Measurements from ENCODE around the gene MPPED2. TPM values are rescaled to one million over a fixed set of nuclear protein-coding genes. Genes with fewer than 3 reads are reported as not detected.

Gene MPPED2
- total RNA-seq, 1 donor from 2014 or later, result 1.6 TPM

DNA sequence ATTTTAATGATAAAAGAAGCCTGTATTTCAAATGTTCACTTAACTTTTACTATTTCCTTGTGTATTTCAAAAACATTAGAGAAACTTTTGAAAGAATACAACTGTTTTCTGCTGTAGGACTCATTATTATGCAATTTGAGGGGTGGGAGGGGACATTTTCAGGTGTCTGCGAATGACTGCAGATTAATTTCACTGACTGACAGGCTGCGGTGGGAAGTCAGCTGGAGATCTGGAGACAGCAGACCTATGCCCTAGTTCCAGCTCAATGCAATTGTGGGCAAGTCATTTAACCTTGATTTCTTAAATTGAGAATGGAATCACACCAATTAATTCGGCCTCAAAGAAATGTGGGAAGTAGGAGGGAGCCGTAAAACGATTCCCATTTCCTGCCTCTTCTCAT, 134.5 kb downstream of the MPPED2 start:
- Histone ChIP-seq H3K9ac (ENCODE audit: low read length) (no peak overlapping the region), H3K79me2 (ENCODE audit: insufficient read depth, low read length) (no peaks in the 10 kb centered on the region), H3K4me1 (ENCODE audit: insufficient read depth, low read length) (no peaks in the 10 kb centered on the region), H3K4me3 (ENCODE audit: insufficient read depth, low read depth, low read length) (no peak overlapping the region), H3K27ac (ENCODE audit: low read depth, low read length) (no peak overlapping the region), H3K36me3 (ENCODE audit: insufficient read depth, low read length) (no peaks in the 10 kb centered on the region), H3K4me2 (ENCODE audit: low read length) (no peak overlapping the region), H3K27me3 (ENCODE audit: insufficient read depth, low read length) (no peaks in the 10 kb centered on the region), H4K20me1 (ENCODE audit: insufficient read depth, low read length) (no peaks in the 10 kb centered on the region), H2AFZ (ENCODE audit: low read depth, low read length) (no peak overlapping the region), H3K9me3 (ENCODE audit: insufficient read depth, low read depth, low read length) (no peaks in the 10 kb centered on the region)
- Mint-ChIP-seq H3K9me3 (ENCODE audit: unreplicated experiment) (peaks cover 3% of the 10 kb centered on the region), H3K4me1 (ENCODE audit: low read depth, unreplicated experiment) (peaks cover 9% of the 10 kb centered on the region), H3K27me3 (ENCODE audit: low read depth, unreplicated experiment) (peaks cover 2% of the 10 kb centered on the region), H3K36me3 (ENCODE audit: low read depth, unreplicated experiment) (no peaks in the 10 kb centered on the region), H3K4me3 (ENCODE audit: unreplicated experiment) (no peak overlapping the region), H3K27ac (ENCODE audit: unreplicated experiment) (no peak overlapping the region)
- DNase-seq (ENCODE audit: low read depth), result no peak
- TF ChIP-seq, protein P1, sequence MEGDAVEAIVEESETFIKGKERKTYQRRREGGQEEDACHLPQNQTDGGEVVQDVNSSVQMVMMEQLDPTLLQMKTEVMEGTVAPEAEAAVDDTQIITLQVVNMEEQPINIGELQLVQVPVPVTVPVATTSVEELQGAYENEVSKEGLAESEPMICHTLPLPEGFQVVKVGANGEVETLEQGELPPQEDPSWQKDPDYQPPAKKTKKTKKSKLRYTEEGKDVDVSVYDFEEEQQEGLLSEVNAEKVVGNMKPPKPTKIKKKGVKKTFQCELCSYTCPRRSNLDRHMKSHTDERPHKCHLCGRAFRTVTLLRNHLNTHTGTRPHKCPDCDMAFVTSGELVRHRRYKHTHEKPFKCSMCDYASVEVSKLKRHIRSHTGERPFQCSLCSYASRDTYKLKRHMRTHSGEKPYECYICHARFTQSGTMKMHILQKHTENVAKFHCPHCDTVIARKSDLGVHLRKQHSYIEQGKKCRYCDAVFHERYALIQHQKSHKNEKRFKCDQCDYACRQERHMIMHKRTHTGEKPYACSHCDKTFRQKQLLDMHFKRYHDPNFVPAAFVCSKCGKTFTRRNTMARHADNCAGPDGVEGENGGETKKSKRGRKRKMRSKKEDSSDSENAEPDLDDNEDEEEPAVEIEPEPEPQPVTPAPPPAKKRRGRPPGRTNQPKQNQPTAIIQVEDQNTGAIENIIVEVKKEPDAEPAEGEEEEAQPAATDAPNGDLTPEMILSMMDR (IDR thresholded peaks at IDR 0.05; ENCODE audit: insufficient read depth, low read depth, low read length), result no peak
- no peak for TF ChIP-seq EZH2 (IDR thresholded peaks at IDR 0.05; ENCODE audit: insufficient read depth, low read length)
- FAIRE-seq, result no peak

DNA sequence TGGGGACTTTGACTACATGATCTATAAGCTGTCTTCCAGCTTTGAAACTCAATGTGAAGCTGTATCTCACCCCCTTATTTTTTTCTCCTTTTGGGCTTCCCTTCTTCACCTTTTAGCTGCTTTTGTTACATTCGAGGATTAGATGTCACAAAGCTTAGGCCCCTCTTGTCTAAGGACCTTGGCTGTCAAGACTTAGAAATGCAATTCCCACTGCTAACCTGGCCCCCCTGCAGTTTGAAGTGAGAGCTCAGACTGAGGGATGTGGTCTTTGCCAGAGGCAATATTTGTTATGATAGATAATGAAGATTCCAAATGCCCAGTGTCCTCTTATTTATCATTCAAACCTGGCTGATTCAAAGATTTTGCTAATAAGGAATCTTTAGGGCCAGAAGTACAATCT, 135.0 kb downstream of the MPPED2 start:
- no peak overlapping the region for H3K27ac ChIP-seq (ENCODE audit: low read depth, low read length)
- no peaks in the 10 kb centered on the region for H3K9me3 ChIP-seq (ENCODE audit: insufficient read depth, low read depth, low read length)
- no peaks in the 10 kb centered on the region for H3K36me3 ChIP-seq (ENCODE audit: insufficient read depth, low read length)
- no peak overlapping the region for H3K4me3 Mint-ChIP-seq (ENCODE audit: unreplicated experiment)
- peaks cover 9% of the 10 kb centered on the region for H3K4me1 Mint-ChIP-seq (ENCODE audit: low read depth, unreplicated experiment)
- H3K9me3 Mint-ChIP-seq (ENCODE audit: unreplicated experiment), result peaks cover 3% of the 10 kb centered on the region
- H3K4me3 ChIP-seq (ENCODE audit: insufficient read depth, low read depth, low read length), result no peak overlapping the region
- FAIRE-seq (no peak), DNase-seq (ENCODE audit: low read depth) (no peak)
- no peaks in the 10 kb centered on the region for H3K36me3 Mint-ChIP-seq (ENCODE audit: low read depth, unreplicated experiment)
- H3K79me2 ChIP-seq (ENCODE audit: insufficient read depth, low read length), result no peaks in the 10 kb centered on the region
- H3K9ac ChIP-seq (ENCODE audit: low read length), result no peak overlapping the region
- H4K20me1 ChIP-seq (ENCODE audit: insufficient read depth, low read length), result no peaks in the 10 kb centered on the region
- no peaks in the 10 kb centered on the region for H3K4me1 ChIP-seq (ENCODE audit: insufficient read depth, low read length)
- peaks cover 2% of the 10 kb centered on the region for H3K27me3 Mint-ChIP-seq (ENCODE audit: low read depth, unreplicated experiment)
- H3K27me3 ChIP-seq (ENCODE audit: insufficient read depth, low read length), result no peaks in the 10 kb centered on the region
- H3K27ac Mint-ChIP-seq (ENCODE audit: unreplicated experiment), result no peak overlapping the region
- H3K4me2 ChIP-seq (ENCODE audit: low read length), result no peak overlapping the region
- no peak overlapping the region for H2AFZ ChIP-seq (ENCODE audit: low read depth, low read length)
- TF ChIP-seq EZH2 (IDR thresholded peaks at IDR 0.05; ENCODE audit: insufficient read depth, low read length), result no peak

GRCh38 chr11:30447058-30447640, 139.0 kb downstream of the MPPED2 start:
- H4K20me1 ChIP-seq (ENCODE audit: insufficient read depth, low read length), result no peaks in the 10 kb centered on the region
- no peak overlapping the region for H3K4me3 Mint-ChIP-seq (ENCODE audit: unreplicated experiment)
- FAIRE-seq (no peak), DNase-seq (ENCODE audit: low read depth) (no peak)
- H3K9me3 ChIP-seq (ENCODE audit: insufficient read depth, low read depth, low read length), result no peaks in the 10 kb centered on the region
- no peaks in the 10 kb centered on the region for H3K36me3 ChIP-seq (ENCODE audit: insufficient read depth, low read length)
- no peak overlapping the region for H2AFZ ChIP-seq (ENCODE audit: low read depth, low read length)
- no peak overlapping the region for H3K9ac ChIP-seq (ENCODE audit: low read length)
- no peaks in the 10 kb centered on the region for H3K79me2 ChIP-seq (ENCODE audit: insufficient read depth, low read length)
- no peaks in the 10 kb centered on the region for H3K27me3 ChIP-seq (ENCODE audit: insufficient read depth, low read length)
- H3K27ac ChIP-seq (ENCODE audit: low read depth, low read length), result no peak overlapping the region
- H3K9me3 Mint-ChIP-seq (ENCODE audit: unreplicated experiment), result no peaks in the 10 kb centered on the region
- no peaks in the 10 kb centered on the region for H3K36me3 Mint-ChIP-seq (ENCODE audit: low read depth, unreplicated experiment)
- peaks cover 2% of the 10 kb centered on the region for H3K27me3 Mint-ChIP-seq (ENCODE audit: low read depth, unreplicated experiment)
- no peak overlapping the region for H3K27ac Mint-ChIP-seq (ENCODE audit: unreplicated experiment)
- peaks cover 15% of the 10 kb centered on the region for H3K4me1 Mint-ChIP-seq (ENCODE audit: low read depth, unreplicated experiment)
- TF ChIP-seq, protein P1 (IDR thresholded peaks at IDR 0.05; ENCODE audit: insufficient read depth, low read depth, low read length), result no peak
- TF ChIP-seq EZH2 (IDR thresholded peaks at IDR 0.05; ENCODE audit: insufficient read depth, low read length), result no peak
- H3K4me3 ChIP-seq (ENCODE audit: insufficient read depth, low read depth, low read length), result no peak overlapping the region
- no peak overlapping the region for H3K4me2 ChIP-seq (ENCODE audit: low read length)
- no peaks in the 10 kb centered on the region for H3K4me1 ChIP-seq (ENCODE audit: insufficient read depth, low read length)
